Stimulated activated CD4-positive, alpha-beta T cell treated with anti-CD3 and anti-CD28 coated beads, Interleukin-4, amount 100 ng/mL, for 48 hours (primary cell): ENCODE results near the gene RSRP1.
"Not testable (repeated sequence)": the region's sequence is repeated elsewhere in the genome, so short reads cannot be mapped to it uniquely, and the experiment has no call there.

Experiments used
- DNase-seq, 2 donors: peaks; one replicate each; pipeline ENCODE4 v3.0.0-alpha.2; 2020; ENCODE audit warnings: low read depth in 2 of 2

RSRP1 gene, protein sequence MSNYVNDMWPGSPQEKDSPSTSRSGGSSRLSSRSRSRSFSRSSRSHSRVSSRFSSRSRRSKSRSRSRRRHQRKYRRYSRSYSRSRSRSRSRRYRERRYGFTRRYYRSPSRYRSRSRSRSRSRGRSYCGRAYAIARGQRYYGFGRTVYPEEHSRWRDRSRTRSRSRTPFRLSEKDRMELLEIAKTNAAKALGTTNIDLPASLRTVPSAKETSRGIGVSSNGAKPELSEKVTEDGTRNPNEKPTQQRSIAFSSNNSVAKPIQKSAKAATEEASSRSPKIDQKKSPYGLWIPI

DNA sequence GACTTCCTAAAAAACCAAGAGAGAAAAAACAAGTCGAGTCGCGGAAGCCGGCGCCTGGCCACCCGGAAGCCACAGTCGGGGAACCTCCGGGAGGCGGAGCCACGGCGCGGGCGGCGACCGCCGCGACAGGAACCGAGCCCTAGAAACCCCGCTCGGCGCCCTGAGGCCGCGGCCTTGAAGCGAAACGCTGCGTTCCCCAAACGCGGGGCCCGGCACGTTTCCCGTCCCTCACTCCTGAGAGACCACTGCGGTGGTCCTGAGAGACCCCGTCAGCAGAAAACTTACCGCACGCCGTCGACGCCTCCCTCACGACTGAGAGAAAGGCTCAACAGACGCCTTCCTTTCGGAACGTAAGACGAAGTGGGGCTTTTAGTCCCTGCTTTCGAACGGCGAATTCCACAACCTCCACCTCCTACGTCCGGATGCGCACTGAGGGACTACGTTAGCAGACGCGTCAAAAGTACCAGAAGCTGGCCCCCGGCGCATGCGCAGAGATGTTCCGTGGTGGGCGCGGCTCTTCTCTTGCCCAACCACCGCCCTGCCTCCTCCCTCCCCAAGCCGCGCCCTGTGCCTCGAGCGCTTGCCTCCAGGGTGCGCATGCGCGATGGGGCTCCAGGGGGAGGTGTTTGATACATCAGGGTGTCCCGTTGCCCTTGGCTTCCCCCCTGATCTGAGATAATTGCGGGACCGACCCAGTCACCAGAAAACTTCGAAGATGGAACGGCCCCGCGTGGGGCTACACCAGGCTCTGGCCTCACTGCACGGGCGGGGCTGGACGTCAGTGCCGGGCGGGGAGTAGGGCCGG is at the start of gene RSRP1:
Gene RSRP1 (minus strand): TSS at position 431 of the 805 bp plus-strand sequence. CDS start 491 bp downstream, outside the sequence.
- DNase-seq: peak; percentile 99

DNA sequence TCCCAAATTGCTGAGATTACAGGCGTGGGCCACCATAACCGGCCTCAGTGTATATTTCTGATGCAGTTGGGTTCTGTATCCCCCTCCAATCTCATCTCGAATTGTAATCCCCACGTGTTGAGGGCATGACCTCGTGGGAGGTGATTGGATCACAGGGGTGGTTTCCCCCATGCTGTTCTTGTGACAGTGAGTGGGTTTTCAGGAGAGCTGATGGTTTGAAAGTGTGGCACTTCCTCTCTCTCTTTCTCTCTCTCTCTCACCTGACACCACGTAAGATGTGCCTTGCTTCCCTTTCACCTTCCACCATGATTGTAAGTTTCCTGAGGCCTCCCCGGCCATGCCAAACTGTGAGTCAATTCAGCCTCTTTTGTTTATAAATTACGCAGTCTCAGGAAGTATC is 49.2 kb upstream of the RSRP1 start:
- DNase-seq: not testable (repeated sequence)

DNA sequence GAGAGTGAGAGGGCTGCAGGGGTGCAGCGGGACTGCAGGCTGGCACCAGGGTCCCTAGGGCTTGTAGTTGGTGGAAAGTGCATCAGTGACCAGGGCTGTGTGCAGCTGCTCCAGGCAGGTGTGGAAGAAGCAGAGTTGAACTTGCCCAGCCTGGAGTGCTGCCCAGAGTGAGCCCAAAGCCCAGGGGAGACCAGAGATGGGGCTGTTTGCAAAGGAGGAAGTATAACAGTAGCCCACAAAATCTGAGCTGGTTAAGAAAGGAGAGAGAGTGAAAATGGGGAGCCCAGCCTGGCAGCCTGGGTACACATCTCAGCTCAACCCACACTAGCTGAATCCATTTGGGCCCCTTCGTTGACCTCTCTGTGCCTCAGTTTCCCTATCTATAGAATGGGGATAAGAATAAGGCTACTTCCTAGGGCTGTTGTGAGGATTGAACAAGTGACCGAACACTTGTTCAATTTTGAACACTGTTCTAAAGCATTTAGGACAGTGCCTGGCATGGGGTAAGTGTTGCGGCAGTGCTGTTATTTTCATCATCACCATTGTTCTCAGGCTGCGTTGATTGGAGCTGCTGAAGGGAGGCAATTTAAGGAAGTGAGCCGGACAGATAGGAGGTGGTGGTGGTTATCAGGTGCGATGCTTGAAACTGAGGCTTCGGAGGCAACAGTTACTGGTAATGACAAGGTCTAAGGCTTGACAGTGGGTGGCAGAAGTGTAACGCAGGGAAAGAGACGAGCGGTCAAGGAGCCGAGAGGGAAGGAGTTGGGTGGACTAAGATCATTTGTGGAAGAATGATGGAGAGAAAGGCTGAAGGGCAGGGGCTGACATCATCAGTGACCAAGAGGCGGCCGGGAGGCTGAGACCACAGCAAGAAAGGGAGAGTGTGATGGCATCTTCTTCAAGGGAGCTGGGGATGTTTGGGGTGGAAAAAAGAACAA is 47.9 kb upstream of the RSRP1 start:
- not testable (repeated sequence) for DNase-seq

DNA sequence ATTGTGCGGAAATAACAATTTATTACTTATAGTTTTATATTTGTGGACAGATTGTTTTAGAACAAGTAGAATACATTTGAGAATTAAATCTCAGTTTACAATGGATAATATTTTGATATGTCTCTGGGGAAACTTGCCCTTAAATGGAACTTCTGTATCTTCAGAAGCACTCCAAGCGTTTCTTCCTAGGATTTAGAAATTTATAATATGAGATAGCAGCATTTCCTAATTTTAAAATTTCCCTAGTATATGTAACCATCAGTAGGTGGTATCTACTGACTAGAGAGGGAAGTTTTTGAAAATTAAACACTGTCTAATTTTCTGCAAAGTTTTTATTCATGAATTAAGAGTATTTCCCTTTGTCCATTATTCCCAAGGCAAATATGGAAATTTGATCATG is 46.2 kb upstream of the RSRP1 start:
- DNase-seq: not testable (repeated sequence)

DNA sequence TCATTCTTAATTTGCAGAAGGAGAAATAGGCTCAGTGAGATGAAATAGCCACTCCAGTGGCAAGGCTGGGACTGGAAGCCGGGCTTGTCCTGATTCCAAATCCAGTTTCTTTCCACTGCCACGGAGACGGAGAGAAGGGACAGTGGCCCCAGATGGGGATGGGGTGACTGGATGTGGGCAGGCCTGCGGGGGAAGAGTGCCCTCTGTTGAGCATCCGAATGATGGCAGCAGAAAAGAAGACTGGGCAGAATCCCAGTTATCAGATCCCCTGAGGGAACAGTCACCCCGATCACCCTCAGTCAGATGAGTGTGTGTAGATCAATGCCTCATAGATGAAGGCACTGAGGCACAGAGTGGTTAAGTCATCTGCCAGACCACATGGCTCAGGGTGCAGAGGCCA is 42.8 kb upstream of the RSRP1 start:
- DNase-seq: not testable (repeated sequence)

DNA sequence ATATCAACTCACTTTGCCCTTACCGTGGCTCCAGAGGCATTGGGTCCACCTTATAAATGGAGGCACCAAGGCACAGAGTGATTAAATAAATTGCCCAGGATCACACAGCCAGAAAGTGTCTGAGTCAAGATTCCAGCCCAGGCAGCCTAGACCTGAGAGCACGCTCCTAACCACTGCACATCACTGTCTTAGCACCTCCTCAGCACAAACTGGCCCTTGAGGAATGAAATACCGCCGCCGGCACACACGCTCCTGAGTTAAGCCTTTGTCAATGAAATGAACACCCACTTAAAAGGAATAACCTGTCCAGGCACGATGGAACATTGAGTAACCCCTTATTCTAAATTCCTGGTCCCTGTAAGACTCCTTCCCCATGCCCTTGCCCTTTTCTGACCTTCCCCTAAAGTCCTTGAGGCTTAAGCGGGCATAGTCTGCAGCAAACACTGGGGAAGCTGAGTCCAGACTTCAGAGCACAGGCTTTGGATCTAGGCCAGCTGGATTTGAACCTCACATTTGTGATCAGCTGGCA is 41.4 kb upstream of the RSRP1 start:
- DNase-seq: not testable (repeated sequence)

DNA sequence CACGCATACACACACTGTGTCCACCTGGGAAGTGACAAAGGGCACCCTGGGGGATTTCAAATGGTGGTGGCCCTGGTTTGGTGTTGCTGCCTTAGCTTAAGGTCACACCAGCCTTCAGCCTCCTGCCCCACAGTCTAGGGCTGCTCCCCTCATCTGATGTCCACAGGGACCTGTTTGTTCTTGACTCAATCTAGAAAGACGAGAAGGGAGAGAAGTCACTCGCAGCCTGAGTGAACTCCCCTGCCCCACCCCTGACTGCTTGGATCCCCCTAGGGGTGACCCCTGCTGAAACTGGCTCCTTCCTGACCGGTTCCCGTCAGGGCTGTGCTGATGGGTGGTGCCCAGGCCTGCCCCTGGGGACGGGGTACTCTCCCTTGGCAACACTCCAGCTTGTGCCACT is 39.9 kb upstream of the RSRP1 start:
- DNase-seq: not testable (repeated sequence)

DNA sequence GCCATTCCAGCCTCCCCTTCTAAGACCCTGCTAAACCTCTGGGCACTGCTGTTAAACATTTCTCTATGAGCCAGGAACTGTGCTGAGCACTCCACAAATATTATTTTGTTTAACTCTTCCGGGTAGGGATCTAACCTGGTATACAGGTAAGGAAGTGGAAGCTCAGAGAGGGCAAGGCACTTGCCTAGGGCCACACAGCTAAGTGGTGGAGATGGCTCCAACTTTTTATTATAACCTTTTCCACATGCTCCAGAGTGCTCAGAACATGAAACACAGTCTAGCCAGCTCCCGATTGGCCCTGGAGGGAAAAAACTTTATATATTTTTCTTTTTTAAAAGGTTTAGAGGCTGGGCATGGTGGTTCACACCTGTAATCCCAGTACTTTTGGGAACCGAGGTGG is 38.6 kb upstream of the RSRP1 start:
- DNase-seq: not testable (repeated sequence)

DNA sequence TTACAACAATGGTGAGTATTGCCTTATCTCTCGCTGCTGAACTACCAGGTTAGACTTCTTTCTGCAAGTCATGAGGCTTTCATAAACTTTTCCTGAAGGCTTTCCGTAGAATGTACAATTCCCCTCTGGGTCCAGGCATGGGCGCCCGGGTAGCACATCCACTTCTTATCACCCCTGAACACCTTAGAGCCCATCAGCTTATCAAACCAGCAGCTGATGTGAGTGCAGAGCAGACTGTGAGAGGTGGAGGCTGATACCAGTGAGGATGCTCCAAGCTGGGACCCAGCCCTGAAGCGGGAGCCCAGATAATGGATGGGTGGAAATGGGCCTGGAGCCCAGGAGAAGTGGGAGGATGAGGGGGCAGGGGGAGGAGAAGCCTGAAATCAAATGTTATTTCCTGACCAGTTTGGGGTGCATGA is 32.4 kb upstream of the RSRP1 start:
- DNase-seq: not testable (repeated sequence)

DNA sequence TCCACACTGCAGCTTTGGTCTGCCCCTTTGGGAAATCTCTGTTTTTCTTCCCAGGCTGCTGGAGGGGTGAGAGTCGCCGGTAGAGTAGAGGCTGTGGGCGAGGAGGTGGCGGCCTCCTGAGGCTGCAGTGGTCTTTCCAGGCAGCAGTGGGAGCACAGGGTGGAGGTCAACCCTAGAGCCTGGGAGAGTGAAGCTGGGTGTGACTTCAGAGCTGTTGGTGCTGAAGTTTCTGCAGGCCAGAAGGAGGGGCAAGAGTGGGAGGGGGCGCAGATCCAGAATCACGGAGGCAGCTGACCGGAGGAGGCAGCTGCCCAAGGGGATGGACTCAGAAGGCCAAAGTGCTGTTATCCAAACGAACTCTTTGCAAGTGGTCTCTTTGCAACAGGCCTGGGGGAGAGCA is 31.5 kb upstream of the RSRP1 start:
- not testable (repeated sequence) for DNase-seq

DNA sequence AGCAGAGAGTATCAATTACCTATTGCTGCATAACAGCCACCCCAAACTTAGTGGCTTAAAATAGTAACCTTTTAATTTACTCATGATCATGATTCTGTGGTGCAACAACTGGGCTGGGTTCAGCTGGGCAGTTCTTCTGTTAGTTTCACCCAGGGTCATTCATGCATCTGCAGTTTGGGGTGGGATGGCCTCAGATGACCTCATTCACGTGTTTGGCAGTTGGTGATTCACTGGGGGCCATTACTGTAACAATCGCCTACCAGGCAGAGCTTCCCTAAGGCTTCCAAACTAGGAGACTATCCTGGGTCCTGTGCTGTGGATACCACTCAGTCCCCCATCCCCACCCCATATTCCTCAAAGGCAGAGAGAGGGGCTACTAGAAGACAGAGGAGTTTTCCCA is 31.1 kb upstream of the RSRP1 start:
- not testable (repeated sequence) for DNase-seq

DNA sequence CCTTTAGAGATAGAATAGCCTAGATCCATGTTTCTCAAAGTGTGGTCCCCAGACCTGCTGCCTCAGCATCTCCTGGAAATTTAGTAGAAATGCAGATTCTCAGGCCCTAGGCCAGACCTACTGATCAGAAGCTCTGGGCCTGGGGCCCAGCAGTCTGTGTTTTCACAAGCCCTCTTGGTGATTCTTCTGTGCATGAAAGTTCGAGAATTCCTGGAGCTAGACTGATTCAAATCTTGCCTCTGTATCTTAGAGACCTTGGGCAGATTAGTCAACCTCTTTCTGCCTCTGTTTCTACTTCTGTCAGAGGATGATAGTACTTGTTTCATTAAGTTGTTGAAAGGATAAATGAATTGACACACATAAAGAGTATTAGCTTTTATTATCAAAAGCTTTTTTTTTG is 30.0 kb upstream of the RSRP1 start:
- DNase-seq: not testable (repeated sequence)

DNA sequence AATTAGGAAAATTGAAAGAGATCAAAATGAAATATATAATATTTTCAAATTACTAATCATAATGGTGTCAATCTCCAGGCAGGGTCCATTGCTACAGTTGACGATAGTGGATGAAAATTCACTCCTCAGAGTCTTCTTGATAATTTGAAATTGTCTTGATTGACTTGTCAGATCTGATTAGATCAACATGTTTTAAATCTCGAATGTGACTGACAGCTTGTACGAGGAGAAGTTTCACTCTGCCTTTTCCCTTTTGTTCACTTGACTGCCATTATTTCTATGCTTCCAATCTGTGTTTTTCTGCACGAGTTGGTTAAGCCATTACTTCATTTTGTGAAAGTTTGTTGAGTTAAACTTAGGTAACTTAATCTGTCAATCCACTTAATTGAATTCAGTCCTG is 28.4 kb upstream of the RSRP1 start:
- DNase-seq: not testable (repeated sequence)

DNA sequence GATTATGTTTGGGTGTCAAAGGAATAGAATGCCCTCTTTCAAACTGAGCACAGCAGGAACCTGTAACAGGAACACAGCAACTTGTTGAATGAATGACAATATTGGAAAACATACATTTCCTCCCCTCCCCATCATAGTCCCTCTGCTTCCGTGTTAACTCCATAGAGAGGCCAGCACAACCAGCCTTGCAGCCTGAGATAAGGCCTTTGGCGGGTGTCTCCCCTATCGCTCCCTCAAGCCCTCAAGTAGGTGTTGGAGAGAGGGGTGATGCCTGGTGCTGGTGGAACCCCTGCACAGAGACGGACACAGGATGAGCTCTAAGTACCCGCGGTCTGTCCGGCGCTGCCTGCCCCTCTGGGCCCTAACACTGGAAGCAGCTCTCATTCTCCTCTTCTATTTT is 25.0 kb upstream of the RSRP1 start, which contains the start of gene RHD:
Gene RHD (plus strand): TSS at position 272 of the 400 bp plus-strand sequence. CDS start 39 bp downstream, at position 311.
- DNase-seq: not testable (repeated sequence)

DNA sequence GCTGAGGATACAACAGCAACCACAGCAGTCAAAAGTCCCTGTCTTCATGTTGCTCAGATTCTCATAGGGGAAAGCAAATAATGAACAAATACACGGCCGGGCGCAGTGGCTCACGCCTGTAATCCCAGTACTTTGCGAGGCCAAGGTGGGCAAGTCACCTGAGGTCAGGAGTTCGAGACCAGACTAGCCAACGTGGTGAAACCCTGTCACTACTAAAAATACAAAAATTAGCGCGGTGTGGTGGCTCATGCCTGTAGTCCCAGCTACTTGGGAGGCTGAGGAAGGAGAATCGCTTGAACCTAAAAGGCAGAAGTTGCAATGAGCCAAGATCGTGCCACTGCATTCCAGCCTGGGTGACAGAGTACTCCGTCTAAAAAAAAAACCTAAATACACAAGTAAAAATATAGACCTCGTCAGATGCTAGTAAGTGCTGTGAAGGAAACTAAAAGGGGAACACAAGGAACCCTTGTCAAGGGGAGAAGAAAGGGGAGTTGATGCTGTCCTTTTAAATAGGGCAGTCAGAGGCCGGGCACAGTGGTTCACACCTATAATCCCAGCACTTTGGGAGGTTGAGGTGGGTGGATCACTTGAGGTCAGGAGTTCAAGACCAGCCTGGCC is 21.0 kb upstream of the RSRP1 start:
- DNase-seq: not testable (repeated sequence)

DNA sequence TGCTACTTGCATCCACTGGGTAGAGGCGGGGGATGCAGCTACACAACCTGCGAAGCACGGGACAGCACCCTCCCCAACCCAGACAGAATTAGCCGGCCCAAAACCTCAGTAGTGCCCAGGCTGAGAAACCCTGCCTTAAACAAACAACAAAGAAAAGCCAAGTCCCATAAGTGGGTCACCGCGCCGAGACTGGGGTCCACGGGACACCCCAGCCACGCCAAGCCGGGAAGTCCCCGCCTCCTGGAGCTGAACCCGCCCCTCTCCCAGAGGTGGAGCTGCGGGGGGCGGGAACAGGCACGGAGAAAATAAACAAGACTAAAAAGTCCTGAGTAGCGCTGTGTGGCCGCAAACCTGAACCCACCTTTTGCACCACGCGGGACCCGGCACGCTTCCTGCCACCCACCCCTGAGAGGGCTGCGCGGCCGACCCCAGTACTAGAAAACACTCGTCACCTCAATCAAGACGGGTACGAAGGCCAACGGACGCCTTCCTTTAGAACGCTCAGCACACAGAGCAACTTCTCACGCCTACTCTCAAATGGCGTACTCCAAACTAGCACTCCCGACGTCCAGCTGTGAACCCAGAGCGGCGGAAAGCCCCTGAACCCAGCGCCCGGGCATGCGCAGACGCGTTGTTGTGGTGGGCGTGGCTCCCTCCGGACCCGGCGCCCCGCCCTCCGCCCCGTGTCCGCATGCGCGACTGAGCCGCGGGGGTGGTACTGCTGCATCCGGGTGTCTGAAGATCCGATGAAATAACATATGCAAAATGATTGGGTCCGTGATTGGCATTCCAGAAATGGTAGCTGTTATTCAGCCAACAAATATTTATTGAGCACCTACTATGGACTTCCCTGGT is 20.3 kb upstream of the RSRP1 start:
- peak; percentile 67 to 87 for DNase-seq

DNA sequence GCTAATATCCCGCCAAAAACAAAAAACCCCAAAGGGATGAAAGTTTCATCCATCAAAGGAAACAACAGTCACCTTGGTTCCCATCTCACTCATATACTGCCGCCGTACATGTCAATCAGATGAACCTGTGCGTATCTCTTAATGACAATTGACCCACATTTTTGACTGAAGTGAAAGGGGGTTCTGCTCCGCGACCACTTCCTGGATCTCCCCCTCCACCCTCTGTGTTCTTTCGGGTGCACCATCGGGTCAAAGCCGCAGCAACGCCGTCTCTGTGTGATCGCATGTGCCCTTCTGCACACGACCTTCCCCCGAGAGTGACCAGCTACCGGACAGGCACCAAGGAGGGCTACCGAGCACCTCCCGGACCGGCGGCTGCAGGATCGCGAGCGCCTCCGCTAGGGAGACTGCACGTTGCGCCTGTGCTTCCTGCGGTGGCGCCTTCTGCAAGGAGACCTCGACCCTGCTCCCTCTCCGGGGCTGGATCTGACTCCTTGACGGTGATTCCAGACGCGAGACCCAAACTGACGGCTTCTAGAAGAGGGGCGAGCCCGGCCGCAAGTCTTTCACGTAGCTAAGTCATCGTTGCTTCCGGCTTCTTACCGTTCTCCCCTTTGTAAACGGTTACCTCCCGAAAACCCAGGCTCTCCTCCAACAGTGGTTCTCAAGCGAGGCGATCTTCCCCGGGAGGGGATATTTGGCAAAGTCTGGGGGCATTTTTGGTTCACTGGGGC is 19.5 kb upstream of the RSRP1 start:
- peak in 1 of 2 donors; percentile 6 for DNase-seq

DNA sequence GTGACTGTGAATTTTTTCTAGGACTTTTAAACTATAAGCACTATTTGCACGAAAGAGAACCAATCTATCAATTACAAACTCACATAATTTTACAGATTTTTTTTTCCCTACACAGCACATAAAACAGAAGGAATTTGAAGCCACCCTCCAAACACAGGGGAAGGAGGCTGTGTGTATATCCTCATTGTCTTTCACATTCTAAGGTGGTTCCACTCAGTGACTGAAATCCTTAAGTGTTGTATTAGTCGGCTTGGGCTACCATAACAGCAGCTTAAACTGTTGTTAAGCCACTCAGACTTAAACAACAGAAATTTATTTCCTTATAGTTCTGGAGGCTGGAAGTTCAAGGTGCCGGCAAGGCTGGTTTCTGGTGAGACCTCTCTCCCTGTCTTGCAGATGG is 13.1 kb upstream of the RSRP1 start:
- DNase-seq: not testable (repeated sequence)

DNA sequence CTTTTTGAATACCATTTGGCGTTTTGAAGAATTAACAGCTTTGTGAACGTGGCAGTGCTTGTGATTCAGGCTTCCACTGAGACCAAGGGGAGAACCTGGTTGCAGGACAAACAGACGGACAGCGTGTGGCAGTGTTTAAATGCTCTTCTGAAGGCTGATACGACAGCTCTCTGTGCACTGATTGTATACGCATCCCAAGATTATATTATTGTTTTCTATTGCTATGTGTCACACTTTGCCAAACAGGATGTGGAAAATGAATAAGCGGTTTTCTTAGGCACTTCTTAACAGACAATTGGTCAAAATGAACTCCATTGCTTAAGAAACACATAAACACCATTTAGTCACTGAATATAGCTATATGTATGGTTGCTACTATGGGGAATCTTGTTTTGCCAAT is 12.6 kb upstream of the RSRP1 start:
- not testable (repeated sequence) for DNase-seq
